Mesothelial cell of epicardium (in vitro differentiated cells): Measurements from ENCODE around the gene BMPR1A. TPM values are rescaled to one million over a fixed set of nuclear protein-coding genes. Genes with fewer than 3 reads are reported as not detected.

Experiments used
- DNase-seq, 2 experiments: peaks; one replicate each; pipeline ENCODE4 v3.0.0; 2021; ENCODE audit warnings: low spot score in 2 of 2; ENCODE audit not compliant: unreplicated experiment in 2 of 2
- H3K27ac Mint-ChIP-seq: 2 replicates; pipeline ENCODE4 v1.8.0; 2021; ENCODE audit warnings: mixed read lengths
- H3K27me3 Mint-ChIP-seq: 2 replicates; pipeline ENCODE4 v1.8.0; 2021; ENCODE audit warnings: low read depth, mixed read lengths
- H3K36me3 Mint-ChIP-seq: 2 replicates; pipeline ENCODE4 v1.8.0; 2021; ENCODE audit warnings: mixed read lengths
- H3K4me1 Mint-ChIP-seq: 2 replicates; pipeline ENCODE4 v1.8.0; 2021; ENCODE audit warnings: mixed read lengths
- H3K4me3 Mint-ChIP-seq: 2 replicates; pipeline ENCODE4 v1.8.0; 2021; ENCODE audit warnings: mild to moderate bottlenecking, moderate library complexity, mixed read lengths
- H3K9me3 Mint-ChIP-seq: 2 replicates; pipeline ENCODE4 v1.8.0; 2021; ENCODE audit warnings: mixed read lengths
- CTCF ChIP-seq: fragments of 200-600 bp; sonication (generic); IDR thresholded peaks from one replicate; pipeline ENCODE4 v1.5.0; 2021; ENCODE audit warnings: antibody characterized with exemption; ENCODE audit not compliant: unreplicated experiment
- total RNA-seq: library from RNA; stranded (reverse); gene quantifications from 3 replicates; pipeline ENCODE4 v1.2.1, GENCODE V29; 2021

BMPR1A gene
- total RNA-seq, 1 donor from 2014 or later, result 100.0 TPM

- Mint-ChIP-seq H3K9me3 (no peaks in the 10 kb centered on the region), H3K27me3 (no peaks in the 10 kb centered on the region), H3K27ac (no peak overlapping the region), H3K4me1 (peaks cover 15% of the 10 kb centered on the region), H3K36me3 (peaks cover 12% of the 10 kb centered on the region), H3K4me3 (no peak overlapping the region)
- no peak for TF ChIP-seq CTCF
- no peak for DNase-seq
These were observed 64.1 kb downstream of the BMPR1A start for GRCh38 chr10:86820509-86820908.

GRCh38 chr10:86821388-86821999 lies 65.1 kb downstream of the BMPR1A start:
- no peak overlapping the region for H3K4me3 Mint-ChIP-seq
- no peak overlapping the region for H3K27ac Mint-ChIP-seq
- no peaks in the 10 kb centered on the region for H3K27me3 Mint-ChIP-seq
- no peak for TF ChIP-seq CTCF
- DNase-seq, result no peak
- peaks cover 14% of the 10 kb centered on the region for H3K4me1 Mint-ChIP-seq
- peaks cover 9% of the 10 kb centered on the region for H3K36me3 Mint-ChIP-seq
- H3K9me3 Mint-ChIP-seq, result no peaks in the 10 kb centered on the region

DNA sequence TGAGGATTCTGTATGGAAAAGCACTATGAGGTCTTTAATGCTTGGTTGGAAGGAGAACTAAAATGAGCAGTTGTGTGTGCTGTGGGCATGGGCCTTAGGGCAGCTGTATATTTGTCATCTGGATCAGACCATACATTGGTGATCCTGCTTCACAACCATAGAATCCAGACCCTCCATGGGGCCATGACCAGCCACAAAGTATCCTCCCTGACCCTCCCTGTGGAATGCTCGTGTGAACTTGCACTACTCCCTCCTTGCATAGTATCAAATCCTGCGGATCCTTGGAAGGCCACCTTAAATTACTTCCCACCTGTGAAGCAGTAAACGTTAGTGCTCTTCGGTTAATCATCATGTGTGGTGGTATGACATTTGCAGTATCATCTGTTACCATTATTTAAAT lies 67.1 kb downstream of the BMPR1A start:
- no peaks in the 10 kb centered on the region for H3K36me3 Mint-ChIP-seq
- H3K4me3 Mint-ChIP-seq, result no peak overlapping the region
- no peaks in the 10 kb centered on the region for H3K27me3 Mint-ChIP-seq
- H3K27ac Mint-ChIP-seq, result peak overlapping the region; percentile 56
- TF ChIP-seq CTCF, result no peak
- no peak for DNase-seq
- H3K9me3 Mint-ChIP-seq, result no peaks in the 10 kb centered on the region
- H3K4me1 Mint-ChIP-seq, result peaks cover 16% of the 10 kb centered on the region

DNA sequence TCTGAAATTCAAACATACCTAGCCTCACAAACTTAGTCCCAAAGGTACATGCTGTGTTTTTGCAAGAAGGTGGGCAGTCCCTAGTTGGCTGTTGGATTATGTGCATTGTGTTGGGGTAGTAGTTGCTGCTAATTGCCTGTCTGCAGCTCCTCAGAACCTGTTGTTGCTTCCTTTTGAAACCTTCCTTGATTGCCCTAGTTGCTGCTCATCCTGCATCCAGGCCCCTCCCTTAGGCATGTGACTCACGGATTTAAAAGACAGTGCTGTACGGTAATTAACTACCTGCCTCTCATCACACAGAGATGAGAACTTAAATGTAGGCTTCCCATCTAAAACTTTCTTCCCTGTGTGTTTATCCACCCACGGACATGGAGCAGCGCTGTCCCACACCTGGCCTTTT lies 67.7 kb downstream of the BMPR1A start:
- TF ChIP-seq CTCF, result no peak
- peak overlapping the region; percentile 5 for H3K27ac Mint-ChIP-seq

GRCh38 chr10:86825366-86825765 lies 68.9 kb downstream of the BMPR1A start:
- H3K9me3 Mint-ChIP-seq, result no peaks in the 10 kb centered on the region
- no peak overlapping the region for H3K27ac Mint-ChIP-seq
- H3K36me3 Mint-ChIP-seq, result no peaks in the 10 kb centered on the region
- DNase-seq, result no peak
- H3K4me1 Mint-ChIP-seq, result peaks cover 26% of the 10 kb centered on the region
- TF ChIP-seq CTCF, result no peak
- no peaks in the 10 kb centered on the region for H3K27me3 Mint-ChIP-seq
- H3K4me3 Mint-ChIP-seq, result no peak overlapping the region

More for the DNA sequence above, 67.7 kb downstream of the BMPR1A start:
- H3K36me3 Mint-ChIP-seq, result no peaks in the 10 kb centered on the region
- no peaks in the 10 kb centered on the region for H3K9me3 Mint-ChIP-seq
- peaks cover 16% of the 10 kb centered on the region for H3K4me1 Mint-ChIP-seq
- H3K4me3 Mint-ChIP-seq, result no peak overlapping the region
- DNase-seq, result no peak
- no peaks in the 10 kb centered on the region for H3K27me3 Mint-ChIP-seq

DNA sequence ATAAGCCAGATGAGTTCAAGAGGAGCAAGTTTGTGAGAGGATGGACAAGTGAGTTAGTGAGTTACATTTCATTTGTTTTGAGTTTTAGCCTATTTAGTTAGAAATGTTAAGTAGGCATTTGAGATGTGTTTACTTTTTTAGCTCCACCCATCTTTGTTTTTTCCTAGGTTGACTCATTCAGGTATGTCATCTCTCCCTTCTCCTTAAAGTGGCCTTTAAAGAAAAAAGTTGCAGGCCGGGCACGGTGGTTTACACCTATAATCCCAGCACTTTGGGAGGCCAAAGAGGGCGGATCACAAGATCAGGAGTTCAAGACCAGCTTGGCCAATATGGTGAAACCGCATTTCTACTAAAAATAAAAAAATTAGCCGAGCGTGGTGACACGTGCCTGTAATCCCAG lies 71.2 kb downstream of the BMPR1A start:
- Mint-ChIP-seq H3K4me3 (no peak overlapping the region), H3K27me3 (no peaks in the 10 kb centered on the region), H3K4me1 (peaks cover 26% of the 10 kb centered on the region), H3K9me3 (peaks cover 4% of the 10 kb centered on the region), H3K27ac (no peak overlapping the region), H3K36me3 (peaks cover 7% of the 10 kb centered on the region)
- TF ChIP-seq CTCF, result no peak
- DNase-seq, result no peak
